GM19023 (cell line): Measurements from ENCODE around the gene FBXL4.

ENCODE experiments used
- ATAC-seq: cut with Tn5 transposase; IDR thresholded peaks from one replicate; pipeline ENCODE4 v1.9.1; 2021; ENCODE audit warnings: mild to moderate bottlenecking, moderate library complexity; ENCODE audit not compliant: unreplicated experiment

FBXL4 gene

GRCh38 chr6:98947411-98948292 lies at the start of gene FBXL4:
FBXL4 (minus strand) TSS chr6:98947946; CDS start chr6:98926988, 20,958 bp downstream.
- peak; percentile 82 for ATAC-seq

GRCh38 chr6:98995116-98995515 lies 47.4 kb upstream of the FBXL4 start:
- ATAC-seq: no peak

GRCh38 chr6:98992535-98992934 lies 44.8 kb upstream of the FBXL4 start:
- ATAC-seq: no peak

- no peak for ATAC-seq
Observed at GRCh38 chr6:98986071-98986615, 38.4 kb upstream of the FBXL4 start.

- ATAC-seq: no peak
Observed at GRCh38 chr6:98985391-98985790, 37.6 kb upstream of the FBXL4 start.

GRCh38 chr6:98984121-98984520 lies 36.4 kb upstream of the FBXL4 start:
- ATAC-seq: no peak

- ATAC-seq: no peak
Observed at GRCh38 chr6:98981473-98981872, 33.7 kb upstream of the FBXL4 start.

GRCh38 chr6:98980819-98981218 lies 33.1 kb upstream of the FBXL4 start:
- no peak for ATAC-seq

GRCh38 chr6:98977671-98978292 lies 30.0 kb upstream of the FBXL4 start:
- ATAC-seq: no peak

GRCh38 chr6:98976674-98977385 lies 29.1 kb upstream of the FBXL4 start:
- no peak for ATAC-seq

GRCh38 chr6:98975421-98975820 lies 27.7 kb upstream of the FBXL4 start:
- ATAC-seq: no peak

- ATAC-seq: no peak
Observed at GRCh38 chr6:98974309-98974708, 26.6 kb upstream of the FBXL4 start.

GRCh38 chr6:98973571-98973970 lies 25.8 kb upstream of the FBXL4 start:
- no peak for ATAC-seq

- ATAC-seq: no peak
Observed at GRCh38 chr6:98971303-98971702, 23.6 kb upstream of the FBXL4 start.

GRCh38 chr6:98970469-98970868 lies 22.7 kb upstream of the FBXL4 start:
- no peak for ATAC-seq

GRCh38 chr6:98967616-98968015 lies 19.9 kb upstream of the FBXL4 start:
- no peak for ATAC-seq

GRCh38 chr6:98959631-98960030 lies 11.9 kb upstream of the FBXL4 start:
- no peak for ATAC-seq

- ATAC-seq: no peak
Observed at GRCh38 chr6:98958776-98959175, 11.0 kb upstream of the FBXL4 start.

GRCh38 chr6:98957450-98957849 lies 9.7 kb upstream of the FBXL4 start:
- ATAC-seq: no peak

- no peak for ATAC-seq
Observed at GRCh38 chr6:98949589-98949988, 1.8 kb upstream of the FBXL4 start.

GRCh38 chr6:98946879-98947410 lies 801 bp downstream of the FBXL4 start:
- ATAC-seq: peak; percentile 25
